ENCODE measurements around the gene SHANK2.
A peak's percentile ranks its signal among the peaks of the same experiment; 100 is the strongest.
"Not testable (repeated sequence)": the region's sequence is repeated elsewhere in the genome, so short reads cannot be mapped to it uniquely, and the experiment has no call there.

The SHANK2 gene

GRCh38 chr11:71242391-71242790 lies 10.0 kb downstream of the SHANK2 start:
- no peak for DNase-seq

- no peak for DNase-seq
Observed at GRCh38 chr11:71241721-71242259, 10.6 kb downstream of the SHANK2 start.

DNA sequence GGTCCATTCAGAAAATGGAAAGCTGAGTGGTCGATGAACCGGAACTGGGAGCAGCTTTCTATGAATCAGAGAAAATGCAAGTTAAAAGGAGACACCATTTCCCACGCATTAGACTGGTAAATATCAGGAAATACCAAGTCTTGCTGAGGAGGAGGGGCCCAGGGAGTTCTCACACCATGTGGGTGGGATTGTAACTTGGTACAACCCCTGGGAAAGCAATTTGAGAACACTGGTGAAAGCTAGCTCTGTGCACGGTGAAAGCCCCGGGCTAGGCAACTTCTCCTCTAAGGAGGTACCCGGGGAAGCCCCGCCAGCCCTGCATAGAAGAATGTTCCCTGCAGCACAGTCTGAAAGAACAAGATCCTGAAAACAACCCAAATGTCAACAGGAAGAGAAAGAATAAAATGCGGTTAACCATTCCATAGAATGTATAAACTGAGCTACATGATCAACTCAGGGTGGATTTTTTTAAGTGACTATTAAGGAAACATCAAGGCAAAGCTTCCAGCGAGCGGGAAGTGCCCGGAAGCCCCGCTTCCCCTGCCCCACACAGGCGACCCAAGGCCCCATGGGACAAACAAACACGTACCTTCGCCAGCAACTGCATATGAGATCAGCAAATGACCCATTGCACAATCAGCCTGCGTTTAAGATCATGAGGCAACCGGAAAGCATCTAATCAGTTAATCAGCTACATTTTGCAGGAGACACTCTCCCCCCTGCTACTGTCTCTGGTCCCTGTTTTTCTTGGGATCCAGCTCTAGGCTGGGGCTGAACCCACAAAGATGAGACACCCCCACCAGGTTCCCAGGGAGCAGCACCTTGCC lies 11.3 kb downstream of the SHANK2 start:
- DNase-seq, result peak; percentile 86

DNA sequence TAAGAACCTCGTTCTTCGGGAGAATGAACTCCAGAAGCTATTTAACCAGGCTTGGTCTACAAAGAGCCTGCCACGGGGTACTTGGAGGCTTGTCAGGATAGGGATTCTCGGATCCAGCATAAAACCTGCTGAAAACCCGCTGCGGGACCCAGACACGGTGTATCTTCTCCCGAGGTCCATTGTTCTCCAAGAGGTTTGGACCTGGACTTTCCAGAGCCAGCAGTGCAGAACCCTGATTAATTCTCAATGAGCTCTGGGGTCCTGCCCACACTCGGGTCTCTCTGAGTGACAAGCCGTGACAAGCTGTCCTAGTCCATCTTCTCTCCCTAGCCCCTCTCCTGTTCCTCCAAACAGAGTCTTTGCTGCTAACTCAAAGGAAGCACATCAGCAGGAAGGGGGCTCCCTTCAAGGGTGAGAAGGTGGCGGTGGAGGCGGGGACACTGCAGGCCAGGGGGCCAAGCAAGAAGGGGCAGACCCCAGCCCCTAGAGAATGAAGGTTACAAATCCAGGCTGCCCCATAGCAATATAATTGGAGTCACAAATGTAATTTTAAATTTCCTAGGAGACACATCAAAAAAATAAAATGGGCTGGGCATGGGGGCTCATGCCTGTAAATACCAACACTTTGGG lies 12.2 kb downstream of the SHANK2 start:
- DNase-seq, result no peak

DNA sequence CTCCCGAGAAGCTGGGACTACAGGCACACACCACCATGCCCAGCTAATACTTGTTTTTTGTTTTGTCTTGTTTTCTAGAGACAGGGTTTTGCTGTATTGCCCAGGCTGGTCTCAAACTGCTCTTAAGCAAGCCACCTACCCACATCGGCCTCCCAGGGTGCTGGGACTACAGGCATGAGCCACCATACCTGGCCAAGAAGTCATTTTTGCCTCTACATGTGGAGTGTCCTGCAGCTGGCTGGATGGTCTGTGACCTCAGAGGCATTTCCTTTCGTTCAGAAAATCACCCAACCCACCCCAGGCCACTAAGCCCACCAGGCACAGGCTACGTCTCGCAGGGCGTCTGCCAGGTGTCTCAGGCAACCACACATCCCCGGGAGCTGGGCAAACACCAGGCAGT lies 12.8 kb downstream of the SHANK2 start:
- DNase-seq, result no peak

DNA sequence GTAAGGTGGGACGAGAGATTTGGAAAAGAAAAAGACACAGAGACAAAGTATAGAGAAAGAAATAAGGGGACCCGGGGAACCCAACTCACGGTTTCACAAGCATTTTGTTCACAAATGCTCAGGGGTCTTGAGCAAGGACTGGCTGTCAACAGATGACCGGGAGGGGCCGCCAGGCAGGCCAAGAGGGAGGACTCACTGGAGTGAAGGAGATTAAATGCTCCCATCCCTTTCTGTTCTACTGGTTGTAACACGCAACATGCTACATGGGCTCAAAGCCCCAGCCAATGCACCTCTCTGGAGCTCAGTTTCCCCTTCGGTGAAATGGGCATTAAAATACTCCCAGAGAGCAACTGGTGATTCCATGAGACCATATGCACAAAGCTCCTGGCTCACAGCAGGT lies 13.4 kb downstream of the SHANK2 start:
- no peak for DNase-seq

GRCh38 chr11:71238285-71238875 lies 14.0 kb downstream of the SHANK2 start:
- no peak for DNase-seq

GRCh38 chr11:71237853-71238252 lies 14.5 kb downstream of the SHANK2 start:
- DNase-seq, result no peak

- no peak for DNase-seq
Observed at GRCh38 chr11:71236836-71237475, 15.4 kb downstream of the SHANK2 start.

DNA sequence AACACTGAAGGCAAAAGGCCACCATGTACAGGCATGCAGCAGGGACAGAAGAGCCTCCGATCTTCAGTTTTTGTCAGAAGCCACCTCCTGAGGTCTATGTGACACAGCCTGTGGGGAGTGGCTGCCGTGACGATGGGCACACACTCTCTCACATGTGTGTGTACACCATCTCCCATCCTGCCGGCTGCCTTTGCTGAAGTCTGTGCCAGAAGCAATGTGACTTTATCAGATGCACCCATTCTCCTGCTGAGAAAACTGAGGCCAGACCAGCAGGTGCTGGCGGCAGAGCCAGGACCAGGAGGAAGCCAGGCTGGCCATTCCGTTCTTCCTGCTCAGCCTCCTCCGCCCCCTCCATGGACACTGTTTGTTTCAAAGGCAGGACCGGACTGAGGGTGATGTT lies 16.7 kb downstream of the SHANK2 start:
- DNase-seq, result no peak

GRCh38 chr11:71233896-71234852 lies 18.2 kb downstream of the SHANK2 start:
- not testable (repeated sequence) for DNase-seq

GRCh38 chr11:71232364-71232763 lies 20.0 kb downstream of the SHANK2 start:
- DNase-seq, result no peak

DNA sequence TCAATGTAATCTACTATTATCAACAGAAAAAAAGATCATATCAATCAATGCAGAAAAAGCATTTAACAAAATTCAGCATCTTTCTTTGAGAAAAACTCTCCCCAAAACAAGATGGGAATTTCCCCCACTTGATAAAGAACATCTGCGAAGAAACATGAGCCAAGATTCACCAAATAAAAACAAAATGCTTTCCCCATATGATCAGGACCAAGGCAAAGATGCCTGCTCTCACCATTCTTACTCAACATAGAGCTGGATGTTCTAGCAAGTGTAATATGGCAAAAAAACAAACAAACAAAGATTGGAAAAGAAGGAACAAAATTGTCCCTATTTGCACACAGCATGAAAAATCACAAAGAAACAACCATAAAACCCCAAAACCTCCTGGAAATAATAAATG lies 23.4 kb downstream of the SHANK2 start:
- no peak for DNase-seq

DNA sequence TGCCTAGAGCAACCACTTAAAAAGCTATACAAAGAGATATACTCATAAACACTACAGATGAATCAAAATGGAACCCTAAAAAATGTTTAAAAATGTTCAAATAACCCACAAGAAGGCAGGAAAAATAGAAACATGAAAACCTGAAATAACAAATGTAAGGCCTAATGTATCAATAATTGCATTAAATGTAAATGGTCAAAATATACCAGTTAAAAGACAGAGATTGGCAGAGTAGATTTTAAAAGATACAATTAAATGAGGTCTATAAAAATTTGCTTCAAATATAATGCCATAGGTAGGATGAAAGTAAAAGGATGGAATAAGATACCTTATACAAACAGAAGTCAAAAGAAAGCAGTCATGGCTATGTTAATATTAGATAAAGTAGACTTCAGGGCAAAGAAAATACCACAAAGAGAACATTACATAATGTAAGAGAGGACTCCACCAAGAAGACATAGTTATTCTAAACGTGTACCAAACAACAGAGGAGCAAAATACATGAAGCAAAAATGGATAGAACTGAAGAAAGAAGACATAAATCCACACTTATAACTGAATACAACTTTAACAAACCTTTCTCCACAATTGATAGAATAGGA lies 25.2 kb downstream of the SHANK2 start:
- no peak for DNase-seq

- DNase-seq, result no peak
Observed at GRCh38 chr11:71223671-71224660, 28.4 kb downstream of the SHANK2 start.

- DNase-seq, result no peak
Observed at GRCh38 chr11:71223081-71223405, 29.3 kb downstream of the SHANK2 start.

DNA sequence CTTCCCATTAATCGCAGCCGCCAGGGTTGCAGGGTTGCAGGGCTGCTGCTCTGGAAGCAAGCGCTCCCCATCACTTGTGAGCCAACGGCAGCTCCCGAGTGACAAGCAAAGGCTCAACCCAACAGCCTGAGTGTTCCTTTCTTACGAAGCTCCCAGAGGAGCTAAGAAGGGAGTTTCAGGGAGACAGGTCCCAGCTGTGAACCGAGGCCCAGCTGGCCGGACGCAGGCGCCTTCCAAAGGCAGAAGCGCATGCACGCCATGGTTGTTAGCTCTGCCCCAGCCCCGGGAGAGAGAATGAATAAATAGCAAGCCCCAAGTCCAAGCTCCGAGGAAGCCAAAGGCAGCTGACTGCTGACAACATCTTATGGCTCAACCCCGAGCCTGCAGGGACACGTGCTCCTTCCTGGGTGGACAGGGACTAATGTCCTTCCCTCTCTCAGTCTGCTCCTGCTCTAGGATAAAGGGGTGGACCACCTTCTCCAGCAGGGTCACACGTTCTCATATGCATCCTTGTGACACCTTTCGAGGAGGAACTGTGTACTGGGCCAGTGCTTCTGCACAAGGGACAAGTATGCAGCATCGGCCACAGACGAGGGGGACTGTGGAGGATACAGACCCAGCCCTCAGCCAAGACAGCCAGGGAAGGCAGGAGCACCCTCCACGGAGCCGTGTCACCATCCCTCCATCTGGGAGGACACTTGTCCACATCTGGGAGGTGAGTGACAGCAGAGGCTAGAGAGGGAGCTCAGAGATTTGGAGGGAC lies 29.9 kb downstream of the SHANK2 start:
- no peak for DNase-seq

DNA sequence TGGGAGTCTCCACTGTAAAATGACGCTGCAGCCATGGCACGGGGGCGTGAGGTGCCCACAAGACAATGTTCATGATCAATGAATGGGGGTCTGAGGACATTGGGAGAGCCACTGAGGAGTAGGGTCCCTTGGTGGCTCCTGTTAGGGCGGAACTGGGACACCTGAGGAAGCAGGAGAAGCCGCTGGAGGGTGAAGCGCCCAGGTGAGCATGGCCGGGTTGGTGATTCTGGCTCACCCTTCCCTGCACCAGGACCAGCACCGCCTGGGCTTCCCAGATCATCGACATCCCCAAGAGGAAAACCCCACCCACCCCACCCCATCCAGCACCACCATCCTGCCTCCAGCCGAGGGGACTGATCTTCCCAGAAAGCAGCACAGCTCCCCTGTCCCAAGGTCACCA lies 30.6 kb downstream of the SHANK2 start:
- no peak for DNase-seq

GRCh38 chr11:71221201-71221600 lies 31.2 kb downstream of the SHANK2 start:
- no peak for DNase-seq

Data from NCI-H226 (cell line).